K562 (cell line): ENCODE measurements around the gene CBY3. TPM values are rescaled to one million over a fixed set of nuclear protein-coding genes. Genes with fewer than 3 reads are reported as not detected.

Experiments used
- ATAC-seq: fragments of 200-7000 bp; cut with Tn5 transposase; 3 replicates; pipeline ENCODE4 v1.9.1; 2020; ENCODE audit warnings: moderate library complexity
- BruUV-seq: library from RNA; stranded (reverse); fragments of 400-500 nt; replicated peaks from 2 replicates; lab custom pipeline; 2021; lab: Mats Ljungman, UMichigan
- CTCF ChIA-PET: fragments of 300-600 bp; formaldehyde crosslinking; extraction: SDS; loops from one replicate; lab custom pipeline; 2021; ENCODE audit warnings: low intra/inter-chr PET ratio; lab: Yijun Ruan, JAX
- POLR2A ChIA-PET: fragments of 300-600, 350-650 bp; sonication (Branson Sonifier 250); formaldehyde crosslinking; extraction: SDS; loops from one replicate; lab custom pipeline; 2021; ENCODE audit warnings: antibody characterized with exemption, inconsistent platforms; lab: Yijun Ruan, JAX
- DNase-seq, 4 experiments: peaks; one replicate each; pipeline versions ENCODE4 v3.0.0 to v3.0.0-alpha.2; 2011 to 2018; ENCODE audit warnings: low spot score in 3 of 4, mixed read lengths in 3 of 4; ENCODE audit errors: extremely low read depth in 1 of 4
- FAIRE-seq: peaks from 2 replicates; lab custom pipeline; 2011; peaks lifted over from hg19 to GRCh38; lab: Jason Lieb, UNC
- H2AFZ ChIP-seq: 2 replicates; pipeline ENCODE4 v1.6.0; 2011; ENCODE audit warnings: low read depth, low read length, control low read depth, inconsistent platforms
- H3K27ac ChIP-seq: fragments of 200-600 bp; 3 replicates; pipeline ENCODE4 v1.8.0; 2011; ENCODE audit warnings: low read depth, mild to moderate bottlenecking, control low read depth, inconsistent platforms, low read length, moderate library complexity, mixed read lengths; ENCODE audit errors: extremely low read depth
- H3K27me3 ChIP-seq, 2 experiments: fragments of 300-600 bp in 1 of 2; 2 replicates in 1 of 2; 3 replicates in 1 of 2; pipeline versions ENCODE4 v1.6.0 to v1.8.0; 2011; ENCODE audit warnings: inconsistent platforms in 2 of 2, low read length in 2 of 2, mild to moderate bottlenecking in 1 of 2, mixed read lengths in 1 of 2, moderate library complexity in 1 of 2; ENCODE audit not compliant: control insufficient read depth in 2 of 2, insufficient read depth in 2 of 2
- H3K36me3 ChIP-seq: fragments of 300-600 bp; 3 replicates; pipeline ENCODE4 v1.8.0; 2011; ENCODE audit warnings: mild to moderate bottlenecking, low read length, inconsistent platforms; ENCODE audit not compliant: control insufficient read depth, insufficient read depth
- H3K4me1 ChIP-seq, 2 experiments: fragments of 200-600 bp in 1 of 2; replicated peaks in 1 of 2; 2 replicates in 1 of 2; 3 replicates in 1 of 2; pipeline versions ENCODE4 v1.5.1 to v1.8.0; 2011; ENCODE audit warnings: inconsistent platforms in 2 of 2, low read length in 2 of 2, mild to moderate bottlenecking in 1 of 2, mixed read lengths in 1 of 2, moderate library complexity in 1 of 2; ENCODE audit not compliant: control insufficient read depth in 2 of 2, insufficient read depth in 2 of 2
- H3K4me2 ChIP-seq: 2 replicates; pipeline ENCODE4 v1.6.1; 2011; ENCODE audit warnings: low read length, control low read depth, inconsistent platforms, mixed read lengths; ENCODE audit not compliant: insufficient read depth
- H3K4me3 ChIP-seq: fragments of 200-600 bp; sonication (generic), shearing (Covaris generic); 2 replicates; pipeline ENCODE4 v1.5.1; 2016; ENCODE audit warnings: control low read depth, inconsistent platforms
- H3K79me2 ChIP-seq: fragments of 200-600 bp; 3 replicates; pipeline ENCODE4 v1.8.0; 2011; ENCODE audit warnings: low read length, inconsistent platforms; ENCODE audit not compliant: control insufficient read depth, insufficient read depth
- H3K9ac ChIP-seq, 2 experiments: 2 replicates each; pipeline versions ENCODE4 v1.6.0 to v1.6.1; 2011; ENCODE audit warnings: low read depth in 2 of 2, low read length in 2 of 2, control low read depth in 1 of 2, inconsistent platforms in 1 of 2, mild to moderate bottlenecking in 1 of 2, mixed read lengths in 1 of 2; ENCODE audit not compliant: insufficient read depth in 1 of 2
- H3K9me1 ChIP-seq: one replicate; pipeline ENCODE4 v1.6.0; 2011; ENCODE audit warnings: inconsistent platforms, mild to moderate bottlenecking, low read length, moderate library complexity; ENCODE audit not compliant: control insufficient read depth, insufficient read depth
- H3K9me3 ChIP-seq: replicated peaks from 2 replicates; pipeline ENCODE4 v1.5.1; 2011; ENCODE audit warnings: low read depth, low read length, inconsistent platforms; ENCODE audit not compliant: control insufficient read depth, insufficient read depth
- H4K20me1 ChIP-seq: replicated peaks from 2 replicates; pipeline ENCODE4 v1.6.1; 2011; ENCODE audit warnings: low read length, inconsistent platforms, mixed read lengths; ENCODE audit not compliant: control insufficient read depth, insufficient read depth
- BRF1 ChIP-seq: IDR thresholded peaks from 3 replicates; pipeline ENCODE4 v1.6.1; 2011; ENCODE audit warnings: borderline replicate concordance, mild to moderate bottlenecking; ENCODE audit not compliant: insufficient read length; ENCODE audit errors: extremely low read depth
- CSDE1 ChIP-seq, 2 experiments: fragments of 450-650 bp; IDR thresholded peaks; 2 replicates each; pipeline ENCODE4 v1.6.1; 2016; ENCODE audit warnings: mild to moderate bottlenecking in 1 of 2
- FOXP1 ChIP-seq: sonication (generic); formaldehyde crosslinking; IDR thresholded peaks from 2 replicates; pipeline ENCODE4 v1.8.0; 2022; ENCODE audit warnings: mild to moderate bottlenecking, missing genetic modification reagents
- LEF1 ChIP-seq: fragments of 450-650 bp; IDR thresholded peaks from 2 replicates; pipeline ENCODE4 v1.6.1; 2016; ENCODE audit warnings: mild to moderate bottlenecking
- MECOM ChIP-seq: fragments of 250-450 bp; sonication (Bioruptor Pico); IDR thresholded peaks from 2 replicates; pipeline ENCODE4 v1.8.0; 2022; ENCODE audit warnings: inconsistent platforms
- NCOA4 ChIP-seq: fragments of 450-650 bp; IDR thresholded peaks from 2 replicates; pipeline ENCODE4 v1.6.1; 2018; ENCODE audit warnings: mild to moderate bottlenecking; ENCODE audit not compliant: partially characterized antibody
- PCBP1 ChIP-seq: fragments of 200-400 bp; formaldehyde crosslinking; IDR thresholded peaks from 2 replicates; pipeline ENCODE4 v1.6.1; 2018; ENCODE audit warnings: mild to moderate bottlenecking, low read depth, low read length; ENCODE audit not compliant: poor library complexity, severe bottlenecking
- PRDM10 ChIP-seq: fragments of 450-650 bp; IDR thresholded peaks from 2 replicates; pipeline ENCODE4 v1.6.1; 2018; ENCODE audit not compliant: partially characterized antibody
- RBBP5 ChIP-seq: fragments of 200-600 bp; sonication (generic); IDR thresholded peaks from 2 replicates; pipeline ENCODE4 v1.6.1; 2012; ENCODE audit warnings: borderline replicate concordance, mild to moderate bottlenecking, low read length, control low read depth, inconsistent platforms; ENCODE audit not compliant: insufficient read depth, poor library complexity, severe bottlenecking
- SMARCA4 ChIP-seq: fragments of 450-650 bp; IDR thresholded peaks from 2 replicates; pipeline ENCODE4 v1.6.1; 2016
- TAF7 ChIP-seq: fragments of 450-650 bp; IDR thresholded peaks from 2 replicates; pipeline ENCODE4 v1.6.1; 2016; ENCODE audit warnings: missing genetic modification characterization, missing compliant biosample characterization
- TGIF2 ChIP-seq: sonication (generic); formaldehyde crosslinking; IDR thresholded peaks from 2 replicates; pipeline ENCODE4 v1.8.1; 2022; ENCODE audit warnings: mild to moderate bottlenecking, missing genetic modification reagents, moderate library complexity
- ZNF121 ChIP-seq: sonication (generic); formaldehyde crosslinking; conservative IDR thresholded peaks from 2 replicates; pipeline ENCODE4 v1.8.0; 2022; ENCODE audit warnings: missing genetic modification reagents
- ZNF282 ChIP-seq: sonication (generic); formaldehyde crosslinking; IDR thresholded peaks from 2 replicates; pipeline ENCODE4 v1.8.1; 2023; ENCODE audit warnings: missing genetic modification reagents
- ZNF589 ChIP-seq: fragments of 200-800 bp; sonication (Bioruptor generic); IDR thresholded peaks from 2 replicates; pipeline ENCODE4 v1.6.1; 2016; ENCODE audit warnings: low read depth, missing genetic modification characterization, missing compliant biosample characterization
- ZNF668 ChIP-seq: fragments of 250-450 bp; sonication (Bioruptor Pico); IDR thresholded peaks from 2 replicates; pipeline ENCODE4 v1.8.0; 2022; ENCODE audit warnings: mild to moderate bottlenecking, inconsistent platforms
- WGBS: fragments of 100-300 bp; shearing (Covaris generic); methylation state at CpG from one replicate; pipeline ENCODE4 v1.1.6; 2016; ENCODE audit warnings: low coverage, mixed read lengths; ENCODE audit not compliant: insufficient coverage; ENCODE audit errors: missing lambda C conversion rate; 5-methylcytosine and 5-hydroxymethylcytosine counted together
- in situ Hi-C: fragments of 300-500 bp; cut with MboI; formaldehyde crosslinking; loops from 4 replicates; pipeline ENCODE4 v1.15.0; 2018; ENCODE audit warnings: inconsistent platforms, mixed read lengths
- intact Hi-C: fragments of 100-400 bp; cut with micrococcal nuclease; formaldehyde crosslinking; loops from 2 replicates; pipeline ENCODE4 v1.14.2; 2022
- polyA plus RNA-seq, 8 experiments: library from polyadenylated mRNA; depleted of rRNA in 4 of 8; stranded (reverse) in 5 of 8; unstranded in 3 of 8; fragments of >200 nt; fragmentation: Nextera tagmentation in 2 of 8; fragmentation: Illumina TruSeq in 1 of 8; extraction: Ambion mirVana in 2 of 8; extraction: Trizol in 1 of 8; gene quantifications; 2 replicates each; pipeline versions ENCODE4 v1.2.1 to v1.2.3, GENCODE V29; 2011 to 2014; ENCODE audit warnings: inconsistent platforms in 1 of 8, missing spikeins in 1 of 8
- total RNA-seq, 7 experiments: library from RNA; depleted of rRNA in 6 of 7; stranded (reverse); fragments of >200 nt in 6 of 7; fragmentation: Illumina TruSeq in 2 of 7; extraction: Trizol in 2 of 7; gene quantifications; 2 replicates each; pipeline versions ENCODE4 v1.2.1 to v1.2.3, GENCODE V29; 2011 to 2021; ENCODE audit warnings: low replicate concordance in 1 of 7

The CBY3 gene
- total and polyA plus RNA-seq, 9 of the 15 experiments (the other 6 are each of a cell fraction or from before 2014, with no cell fraction given): not detected

- TF ChIP-seq PRDM10: peak; percentile 38
Observed at GRCh38 chr5:179679014-179679674, 1.7 kb downstream of the CBY3 start (continued).

GRCh38 chr5:179678223-179679013 is 2.4 kb downstream of the CBY3 start:
- H3K4me3 ChIP-seq: peak overlapping the region; percentile 78
- TSS peak; percentile 91 for BruUV-seq
- H2AFZ ChIP-seq: peak overlapping the region; percentile 97
- in situ Hi-C loops: no loop called here
- no peaks in the 10 kb centered on the region for H3K27me3 ChIP-seq
- peak; percentile 95 for ATAC-seq
- POLR2A ChIA-PET: interaction anchor here (0.8 to 1.6 kb wide), 5 partner anchors 19 to 135 kb away, joined by 3 to 9 read pairs (median 5); partner anchors contain the start of gene HNRNPH1
- peaks cover 29% of the 10 kb centered on the region for H3K79me2 ChIP-seq
- H3K9ac ChIP-seq: peak overlapping the region; percentile 95 to 99
- WGBS: 26% methylated on average over 73 of the region's 78 CpGs
- H3K9me1 ChIP-seq: no peaks in the 10 kb centered on the region
- H3K36me3 ChIP-seq: peaks cover 2% of the 10 kb centered on the region; the same call in 1 of the 3 replicates
- no peaks in the 10 kb centered on the region; the same call in 1 of the 2 replicates for H3K9me3 ChIP-seq
- intact Hi-C loops: no loop called here
- peak; percentile 95 to 99 (median 96) for DNase-seq
- H3K4me2 ChIP-seq: peak overlapping the region; percentile 94
- CTCF ChIA-PET: no interaction called here
- FAIRE-seq: peak; percentile 88
- H3K4me1 ChIP-seq: peaks cover 9 to 30% of the 10 kb centered on the region in 2 experiments; a peak in 4 of 5 replicates
- no peaks in the 10 kb centered on the region for H4K20me1 ChIP-seq
- peak overlapping the region; percentile 95 for H3K27ac ChIP-seq
- TF ChIP-seq LEF1 (no peak), TAF7 (tag) (peak; percentile 72; the same call in 1 of the 2 replicates), MECOM (CRISPR knock-in tag) (no peak), CSDE1 (IDR thresholded peaks at IDR 0.05) (no peak), ZNF121 (no peak), ZNF668 (CRISPR knock-in tag) (no peak), RBBP5 (no peak), ZNF589 (CRISPR knock-in tag) (0 out of 2 replicates have a peak, but pooled peaks have one; percentile 14), ZNF282 (CRISPR knock-in tag) (0 out of 2 replicates have a peak, but pooled peaks have one; percentile 65), BRF1 (no peak), FOXP1 (CRISPR knock-in tag) (no peak; the same call in none of the 2 replicates), TGIF2 (no peak), SMARCA4 (peak; percentile 29; the same call in 1 of the 2 replicates), PCBP1 (peak; percentile 17), NCOA4 (no peak)
